ENCODE data around the gene RTN4. TPM values are rescaled to one million over a fixed set of nuclear protein-coding genes. Genes with fewer than 3 reads are reported as not detected.

RTN4 gene
- polyA plus RNA-seq, 3 donors = 111 to 163 (median 158) TPM

- no peak overlapping the region for H3K27ac ChIP-seq (ENCODE audit: low read depth in 1 of 2, low read length in 2 of 2)
- DNase-seq = no peak
- TF ChIP-seq, protein P1, sequence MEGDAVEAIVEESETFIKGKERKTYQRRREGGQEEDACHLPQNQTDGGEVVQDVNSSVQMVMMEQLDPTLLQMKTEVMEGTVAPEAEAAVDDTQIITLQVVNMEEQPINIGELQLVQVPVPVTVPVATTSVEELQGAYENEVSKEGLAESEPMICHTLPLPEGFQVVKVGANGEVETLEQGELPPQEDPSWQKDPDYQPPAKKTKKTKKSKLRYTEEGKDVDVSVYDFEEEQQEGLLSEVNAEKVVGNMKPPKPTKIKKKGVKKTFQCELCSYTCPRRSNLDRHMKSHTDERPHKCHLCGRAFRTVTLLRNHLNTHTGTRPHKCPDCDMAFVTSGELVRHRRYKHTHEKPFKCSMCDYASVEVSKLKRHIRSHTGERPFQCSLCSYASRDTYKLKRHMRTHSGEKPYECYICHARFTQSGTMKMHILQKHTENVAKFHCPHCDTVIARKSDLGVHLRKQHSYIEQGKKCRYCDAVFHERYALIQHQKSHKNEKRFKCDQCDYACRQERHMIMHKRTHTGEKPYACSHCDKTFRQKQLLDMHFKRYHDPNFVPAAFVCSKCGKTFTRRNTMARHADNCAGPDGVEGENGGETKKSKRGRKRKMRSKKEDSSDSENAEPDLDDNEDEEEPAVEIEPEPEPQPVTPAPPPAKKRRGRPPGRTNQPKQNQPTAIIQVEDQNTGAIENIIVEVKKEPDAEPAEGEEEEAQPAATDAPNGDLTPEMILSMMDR (IDR thresholded peaks at IDR 0.05) = no peak
- peaks cover under 1 to 1% of the 10 kb centered on the region in 2 donors for H3K4me1 ChIP-seq (ENCODE audit: control insufficient read depth in 1 of 2, insufficient read depth in 2 of 2, low read length in 2 of 2)
- H3K27ac Mint-ChIP-seq = no peak overlapping the region
- peaks cover under 1% of the 10 kb centered on the region for H3K4me1 Mint-ChIP-seq
- no peaks in the 10 kb centered on the region for H3K79me2 ChIP-seq (ENCODE audit: insufficient read depth, low read length)
- 93% methylated on average over 3 of the region's 9 CpGs for WGBS (ENCODE audit: insufficient coverage)
- H2AFZ ChIP-seq (ENCODE audit: insufficient read depth, low read depth, low read length, poor library complexity, severe bottlenecking) = no peak overlapping the region
- no peak overlapping the region for H3K9ac ChIP-seq (ENCODE audit: insufficient read depth, low read length, poor library complexity, severe bottlenecking)
- no peaks in the 10 kb centered on the region for H3K36me3 Mint-ChIP-seq
- H3K9me3 Mint-ChIP-seq = peaks cover 0 to 4% (median 0%) of the 10 kb centered on the region in 7 donors
- no peaks in the 10 kb centered on the region for H3K27me3 ChIP-seq (ENCODE audit: control insufficient read depth in 2 of 2, insufficient read depth in 2 of 2, low read length in 2 of 2)
- H3K36me3 ChIP-seq (replicated peaks in 1 of 2; ENCODE audit: control insufficient read depth in 1 of 2, insufficient read depth in 2 of 2, low read length in 2 of 2) = no peaks in the 10 kb centered on the region
- peaks cover 0 to 4% (median 2%) of the 10 kb centered on the region in 3 donors for H3K27me3 Mint-ChIP-seq (ENCODE audit: low read depth in 3 of 3)
- no peak overlapping the region for H3K4me2 ChIP-seq (replicated peaks; ENCODE audit: extremely low read depth, low read length, poor library complexity, severe bottlenecking)
- intact Hi-C loops (cut with micrococcal nuclease) = no loop called here
- H3K9me3 ChIP-seq (replicated peaks in 1 of 2; ENCODE audit: control insufficient read depth in 1 of 2, insufficient read depth in 1 of 2, low read length in 2 of 2) = no peaks in the 10 kb centered on the region
- H4K20me1 ChIP-seq (ENCODE audit: insufficient read depth, low read length) = no peaks in the 10 kb centered on the region
- H3K4me3 Mint-ChIP-seq = no peak overlapping the region
- no peak overlapping the region for H3K4me3 ChIP-seq (replicated peaks in 1 of 3; ENCODE audit: low read depth in 2 of 3, low read length in 3 of 3)
These were observed 102.6 kb downstream of the RTN4 start for GRCh38 chr2:54947646-54948045.

- Histone ChIP-seq H3K4me3 (replicated peaks in 1 of 3; ENCODE audit: low read depth in 2 of 3, low read length in 3 of 3) (no peak overlapping the region), H3K4me1 (ENCODE audit: control insufficient read depth in 1 of 2, insufficient read depth in 2 of 2, low read length in 2 of 2) (no peaks in the 10 kb centered on the region), H2AFZ (ENCODE audit: insufficient read depth, low read depth, low read length, poor library complexity, severe bottlenecking) (no peak overlapping the region), H3K79me2 (ENCODE audit: insufficient read depth, low read length) (no peaks in the 10 kb centered on the region), H3K9me3 (replicated peaks in 1 of 2; ENCODE audit: control insufficient read depth in 1 of 2, insufficient read depth in 1 of 2, low read length in 2 of 2) (no peaks in the 10 kb centered on the region), H3K27me3 (ENCODE audit: control insufficient read depth in 2 of 2, insufficient read depth in 2 of 2, low read length in 2 of 2) (no peaks in the 10 kb centered on the region), H3K27ac (ENCODE audit: low read depth in 1 of 2, low read length in 2 of 2) (no peak overlapping the region), H3K36me3 (replicated peaks in 1 of 2; ENCODE audit: control insufficient read depth in 1 of 2, insufficient read depth in 2 of 2, low read length in 2 of 2) (no peaks in the 10 kb centered on the region), H3K4me2 (replicated peaks; ENCODE audit: extremely low read depth, low read length, poor library complexity, severe bottlenecking) (no peak overlapping the region), H3K9ac (ENCODE audit: insufficient read depth, low read length, poor library complexity, severe bottlenecking) (no peak overlapping the region), H4K20me1 (ENCODE audit: insufficient read depth, low read length) (no peaks in the 10 kb centered on the region)
- H3K9me3 Mint-ChIP-seq = peaks cover 0 to 4% (median 0%) of the 10 kb centered on the region in 7 donors
- no peaks in the 10 kb centered on the region for H3K4me1 Mint-ChIP-seq
- no peak for DNase-seq
- H3K27me3 Mint-ChIP-seq (ENCODE audit: low read depth in 3 of 3) = peaks cover 0 to 4% (median 2%) of the 10 kb centered on the region in 3 donors
- TF ChIP-seq, protein P1 (IDR thresholded peaks at IDR 0.05) = no peak
- H3K4me3 Mint-ChIP-seq = no peak overlapping the region
- H3K36me3 Mint-ChIP-seq = no peaks in the 10 kb centered on the region
- WGBS (ENCODE audit: insufficient coverage) = 75% methylated on average over 2 of the region's 11 CpGs
- no peak overlapping the region for H3K27ac Mint-ChIP-seq
- intact Hi-C loops (cut with micrococcal nuclease) = no loop called here
These were observed 103.1 kb downstream of the RTN4 start for GRCh38 chr2:54947136-54947535.
